D721Med (cell line): Measurements from ENCODE around the gene ICAM1.

ENCODE experiments used
- DNase-seq: peaks from one replicate; pipeline ENCODE4 v3.0.0; 2011; ENCODE audit warnings: low spot score; ENCODE audit not compliant: insufficient read length
- FAIRE-seq: peaks from 2 replicates; lab custom pipeline; 2011; peaks lifted over from hg19 to GRCh38; lab: Jason Lieb, UNC
- TF ChIP-seq, protein P1 (sequence below): IDR thresholded peaks from 2 replicates; pipeline ENCODE4 v1.5.1; 2012; ENCODE audit warnings: mild to moderate bottlenecking, control low read depth; ENCODE audit not compliant: insufficient read depth; ENCODE audit errors: missing control alignments

The ICAM1 gene

DNA sequence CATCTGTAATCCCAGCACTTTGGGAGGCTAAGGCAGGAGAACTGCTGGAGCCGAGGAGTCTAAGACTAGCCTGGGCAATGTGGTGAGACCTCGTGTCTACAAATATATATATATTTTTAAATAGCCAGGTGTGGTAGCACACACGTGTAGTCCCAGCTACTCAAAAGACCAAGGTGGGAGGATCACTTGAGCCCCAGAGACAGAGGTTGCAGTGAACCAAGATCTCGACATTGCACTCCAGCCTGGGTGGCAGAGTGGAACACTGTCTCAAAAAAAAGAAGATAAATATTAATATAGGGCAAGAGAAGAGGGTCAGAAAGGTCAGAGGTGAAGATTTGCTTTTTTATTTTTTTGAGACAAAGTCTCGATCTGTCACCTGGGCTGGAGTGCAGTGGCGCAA, 24.4 kb upstream of the ICAM1 start:
- TF ChIP-seq, protein P1, sequence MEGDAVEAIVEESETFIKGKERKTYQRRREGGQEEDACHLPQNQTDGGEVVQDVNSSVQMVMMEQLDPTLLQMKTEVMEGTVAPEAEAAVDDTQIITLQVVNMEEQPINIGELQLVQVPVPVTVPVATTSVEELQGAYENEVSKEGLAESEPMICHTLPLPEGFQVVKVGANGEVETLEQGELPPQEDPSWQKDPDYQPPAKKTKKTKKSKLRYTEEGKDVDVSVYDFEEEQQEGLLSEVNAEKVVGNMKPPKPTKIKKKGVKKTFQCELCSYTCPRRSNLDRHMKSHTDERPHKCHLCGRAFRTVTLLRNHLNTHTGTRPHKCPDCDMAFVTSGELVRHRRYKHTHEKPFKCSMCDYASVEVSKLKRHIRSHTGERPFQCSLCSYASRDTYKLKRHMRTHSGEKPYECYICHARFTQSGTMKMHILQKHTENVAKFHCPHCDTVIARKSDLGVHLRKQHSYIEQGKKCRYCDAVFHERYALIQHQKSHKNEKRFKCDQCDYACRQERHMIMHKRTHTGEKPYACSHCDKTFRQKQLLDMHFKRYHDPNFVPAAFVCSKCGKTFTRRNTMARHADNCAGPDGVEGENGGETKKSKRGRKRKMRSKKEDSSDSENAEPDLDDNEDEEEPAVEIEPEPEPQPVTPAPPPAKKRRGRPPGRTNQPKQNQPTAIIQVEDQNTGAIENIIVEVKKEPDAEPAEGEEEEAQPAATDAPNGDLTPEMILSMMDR = no peak
- no peak for DNase-seq
- no peak for FAIRE-seq

DNA sequence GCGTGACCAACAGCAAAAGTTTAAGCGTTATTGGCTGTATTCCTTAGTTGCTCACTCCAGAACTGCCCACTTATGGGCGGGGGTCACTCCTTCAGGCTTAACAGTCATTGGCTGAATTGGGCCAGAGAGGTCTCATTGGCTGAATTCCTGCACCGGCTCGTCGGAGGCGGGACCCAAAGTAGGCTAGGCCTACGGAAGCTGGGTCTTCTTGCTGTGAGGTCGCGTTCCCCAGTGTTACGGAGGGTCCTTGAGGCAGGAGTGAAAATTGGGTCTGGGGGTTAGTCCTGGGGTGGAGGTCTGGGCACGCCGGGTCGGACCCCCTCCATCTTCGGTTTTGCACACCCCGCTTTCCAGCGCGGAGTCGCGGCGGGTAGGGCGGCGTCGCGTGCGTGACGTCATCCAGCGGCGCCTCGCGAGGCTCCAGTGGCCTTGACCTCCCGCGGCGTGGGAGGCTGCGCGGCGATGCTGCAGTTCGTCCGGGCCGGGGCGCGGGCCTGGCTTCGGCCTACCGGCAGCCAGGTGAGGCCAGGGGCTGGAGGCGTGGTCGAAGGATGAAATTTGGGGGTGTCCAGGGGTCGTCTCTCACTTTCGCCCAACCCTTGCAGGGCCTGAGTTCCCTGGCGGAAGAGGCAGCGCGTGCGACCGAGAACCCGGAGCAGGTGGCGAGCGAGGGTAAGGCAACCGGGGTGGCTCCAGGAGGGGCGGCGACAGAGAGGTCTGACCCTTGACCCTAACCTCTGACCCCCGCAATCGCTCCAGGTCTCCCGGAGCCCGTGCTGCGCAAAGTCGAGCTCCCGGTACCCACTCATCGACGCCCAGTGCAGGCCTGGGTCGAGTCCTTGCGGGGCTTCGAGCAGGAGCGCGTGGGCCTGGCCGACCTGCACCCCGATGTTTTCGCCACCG, 18.9 kb upstream of the ICAM1 start, which contains the start of gene MRPL4:
MRPL4 (plus strand) TSS at position 423 of the 903 bp plus-strand sequence; CDS start at position 463, 40 bp downstream.
- FAIRE-seq = peak; percentile 87
- peak; percentile 83 for DNase-seq
- TF ChIP-seq, protein P1 = no peak

DNA sequence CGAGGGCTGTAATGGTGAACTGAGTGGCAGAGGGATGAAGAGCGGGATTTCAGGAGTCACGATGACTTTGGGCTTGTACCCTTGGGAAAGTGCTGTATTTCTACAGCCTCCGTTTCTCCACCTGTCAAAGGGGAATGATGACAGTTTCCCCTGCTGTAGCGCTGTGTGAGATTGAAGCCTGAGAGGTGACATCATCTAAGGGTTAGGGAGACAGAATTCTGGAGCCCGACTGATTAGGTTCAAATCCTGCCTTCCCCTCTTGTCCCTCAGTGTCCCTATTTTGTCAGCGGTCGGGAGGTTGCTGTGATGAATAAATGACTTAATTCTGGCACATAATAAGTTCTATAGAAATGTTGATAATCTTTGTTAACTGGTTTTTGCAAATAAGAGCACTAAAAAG, 18.2 kb upstream of the ICAM1 start:
- TF ChIP-seq, protein P1 = no peak
- DNase-seq = no peak
- FAIRE-seq = no peak

DNA sequence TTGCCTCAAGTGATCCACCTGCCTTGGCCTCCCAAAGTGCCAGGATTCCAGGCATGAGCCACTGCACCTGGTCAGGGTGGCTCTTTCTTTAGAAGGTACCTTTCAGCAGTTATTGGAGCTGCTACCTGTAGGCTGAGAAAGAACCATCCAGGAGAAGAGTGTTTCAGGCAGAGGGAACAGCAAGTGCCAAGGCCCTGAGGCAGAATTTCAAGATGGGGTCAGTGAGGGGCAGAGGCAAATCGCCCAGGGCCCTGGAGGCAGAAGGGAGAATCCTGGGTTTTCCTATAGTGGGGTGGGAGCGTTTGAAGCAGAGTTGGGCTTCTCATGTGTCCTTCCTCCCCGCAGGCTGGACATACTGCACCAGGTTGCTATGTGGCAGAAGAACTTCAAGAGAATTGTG, 16.7 kb upstream of the ICAM1 start:
- TF ChIP-seq, protein P1 = no peak

DNA sequence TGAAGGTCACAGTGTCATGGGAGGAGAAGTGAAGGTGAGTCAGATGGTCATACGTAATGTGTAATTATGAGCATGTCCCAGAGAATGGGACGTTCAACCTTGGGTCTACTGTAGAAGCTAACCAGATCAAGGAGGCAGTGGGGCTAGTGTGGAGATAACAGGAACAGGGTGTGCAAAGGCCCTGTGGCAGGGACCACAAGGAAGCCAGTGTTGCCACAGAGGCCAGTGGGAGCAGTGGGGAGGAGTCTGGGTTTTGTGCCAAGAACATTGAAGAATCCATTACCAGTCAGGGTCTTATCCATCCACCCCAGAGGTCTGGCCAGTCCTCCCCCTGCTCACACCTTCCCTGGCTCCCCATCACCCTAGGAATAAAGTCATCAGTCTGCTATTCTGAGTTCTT, 15.6 kb upstream of the ICAM1 start:
- FAIRE-seq = no peak
- no peak for DNase-seq
- TF ChIP-seq, protein P1 = no peak

More for the DNA sequence above, 16.7 kb upstream of the ICAM1 start:
- no peak for DNase-seq
- FAIRE-seq = no peak

DNA sequence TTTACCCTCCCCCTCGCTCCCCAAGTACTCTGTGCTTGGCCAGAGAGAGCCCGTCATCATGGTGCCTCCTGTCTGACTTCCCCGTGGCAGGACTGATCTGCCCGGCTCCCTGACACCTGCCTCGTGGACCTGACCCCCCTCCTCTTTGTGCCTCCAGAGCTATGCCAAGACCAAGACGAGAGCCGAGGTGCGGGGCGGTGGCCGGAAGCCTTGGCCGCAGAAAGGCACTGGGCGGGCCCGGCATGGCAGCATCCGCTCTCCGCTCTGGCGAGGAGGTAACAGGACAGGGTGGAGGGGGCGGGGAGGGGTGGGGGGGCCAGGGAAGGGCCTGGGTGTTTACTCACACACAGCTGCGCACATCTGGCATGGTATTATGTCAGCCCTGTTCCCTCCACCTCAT, 14.4 kb upstream of the ICAM1 start:
- DNase-seq (no peak), FAIRE-seq (no peak)
- TF ChIP-seq, protein P1 = no peak

DNA sequence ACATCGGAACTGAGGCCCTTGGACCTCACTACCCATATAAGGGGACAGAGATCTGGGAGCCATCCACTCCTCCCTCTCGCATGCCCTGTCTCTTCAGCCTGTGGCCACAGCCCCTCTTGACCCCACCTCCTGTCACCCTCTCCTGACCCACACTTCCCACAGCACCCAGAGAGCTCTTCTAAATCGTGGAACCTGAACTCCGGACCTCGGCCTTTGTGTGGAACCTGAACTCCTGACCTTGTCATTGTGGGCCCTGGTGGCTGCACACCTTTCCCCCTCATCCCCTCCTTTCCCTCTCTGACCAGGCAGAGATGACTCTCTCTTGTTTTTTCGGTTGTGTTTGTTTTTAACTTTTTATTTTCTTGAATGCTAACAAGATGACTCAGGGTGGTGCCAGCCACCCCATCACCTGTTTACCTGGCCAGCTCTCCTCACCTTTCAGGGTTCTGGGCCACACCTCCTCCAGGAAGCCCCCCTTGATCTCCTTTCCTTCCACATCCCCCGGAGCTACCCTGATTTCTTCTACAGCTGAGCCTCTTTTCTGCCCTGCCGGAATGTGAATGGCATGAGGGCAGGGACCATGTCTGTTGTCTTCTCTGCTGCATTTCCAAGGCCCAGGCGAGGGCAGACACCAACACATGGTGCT, 13.8 kb upstream of the ICAM1 start:
- no peak for FAIRE-seq
- DNase-seq = no peak
- TF ChIP-seq, protein P1 = no peak
